Suprapubic skin (tissue), 4 donors: ENCODE measurements around the gene CDH11.

Experiments
- CTCF ChIP-seq, 2 donors: fragments of 200-600 bp in 1 of 2; fragments of 450-650 bp in 1 of 2; sonication (generic) in 1 of 2; IDR thresholded peaks; one replicate each; pipeline ENCODE4 v1.5.1; 2016 to 2019; ENCODE audit warnings: antibody characterized with exemption in 2 of 2, mild to moderate bottlenecking in 1 of 2, moderate library complexity in 1 of 2
- EP300 ChIP-seq: sonication (generic); formaldehyde crosslinking; IDR thresholded peaks from one replicate; pipeline ENCODE4 v1.6.1; 2017; ENCODE audit warnings: antibody characterized with exemption
- POLR2A ChIP-seq, 2 donors: fragments of 450-650 bp; IDR thresholded peaks; one replicate each; pipeline ENCODE4 v1.6.1; 2017; ENCODE audit warnings: antibody characterized with exemption in 2 of 2, mild to moderate bottlenecking in 2 of 2, moderate library complexity in 2 of 2
- POLR2AphosphoS5 ChIP-seq, 3 donors: sonication (generic); formaldehyde crosslinking; IDR thresholded peaks; one replicate each; pipeline ENCODE4 v1.6.1; 2017; ENCODE audit warnings: antibody characterized with exemption in 3 of 3

GRCh38 chr16:65015599-65015998 lies 106.3 kb downstream of the CDH11 start:
- TF ChIP-seq CTCF (IDR thresholded peaks at IDR 0.05) (no peak), POLR2A (IDR thresholded peaks at IDR 0.05) (no peak), EP300 (no peak), POLR2AphosphoS5 (IDR thresholded peaks at IDR 0.05) (no peak)
